ENCODE results near the gene ZNF133.
"Not testable (repeated sequence)": the region's sequence is repeated elsewhere in the genome, so short reads cannot be mapped to it uniquely, and the experiment has no call there.

The ZNF133 gene

GRCh38 chr20:18314786-18315406 is 26.6 kb downstream of the ZNF133 start:
- Histone ChIP-seq H3K4me1 (ENCODE audit: control insufficient read depth, insufficient read depth, low read length) (no peaks in the 10 kb centered on the region), H3K27me3 (ENCODE audit: control insufficient read depth, insufficient read depth, low read length) (no peaks in the 10 kb centered on the region), H3K36me3 (ENCODE audit: control insufficient read depth, insufficient read depth, low read length) (peaks cover 32% of the 10 kb centered on the region), H3K4me3 (ENCODE audit: low read depth, low read length) (no peak overlapping the region), H3K9me3 (ENCODE audit: control insufficient read depth, insufficient read depth, low read depth, low read length) (no peaks in the 10 kb centered on the region), H3K9ac (ENCODE audit: low read length) (no peak overlapping the region), H3K27ac (ENCODE audit: low read depth, low read length) (no peak overlapping the region)

DNA sequence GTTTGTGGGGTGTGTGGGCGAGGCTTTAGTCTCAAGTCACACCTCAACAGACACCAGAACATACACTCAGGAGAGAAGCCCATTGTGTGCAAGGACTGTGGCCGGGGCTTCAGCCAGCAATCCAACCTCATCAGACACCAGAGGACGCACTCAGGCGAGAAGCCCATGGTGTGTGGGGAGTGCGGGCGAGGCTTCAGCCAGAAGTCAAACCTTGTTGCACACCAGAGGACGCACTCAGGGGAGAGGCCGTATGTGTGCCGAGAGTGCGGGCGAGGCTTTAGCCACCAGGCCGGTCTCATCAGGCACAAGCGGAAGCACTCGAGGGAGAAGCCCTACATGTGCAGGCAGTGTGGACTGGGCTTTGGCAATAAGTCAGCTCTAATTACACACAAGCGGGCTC is 27.8 kb downstream of the ZNF133 start:
- Histone ChIP-seq H3K9me3 (ENCODE audit: control insufficient read depth, insufficient read depth, low read depth, low read length) (no peaks in the 10 kb centered on the region), H3K27ac (ENCODE audit: low read depth, low read length) (no peak overlapping the region), H3K9ac (ENCODE audit: low read length) (no peak overlapping the region), H3K27me3 (ENCODE audit: control insufficient read depth, insufficient read depth, low read length) (no peaks in the 10 kb centered on the region), H3K4me3 (ENCODE audit: low read depth, low read length) (no peak overlapping the region), H3K4me1 (ENCODE audit: control insufficient read depth, insufficient read depth, low read length) (no peaks in the 10 kb centered on the region), H3K36me3 (ENCODE audit: control insufficient read depth, insufficient read depth, low read length) (peaks cover 32% of the 10 kb centered on the region)

GRCh38 chr20:18321316-18321715 is 33.0 kb downstream of the ZNF133 start:
- no peak overlapping the region for H3K27ac ChIP-seq (ENCODE audit: low read depth, low read length)
- H3K27me3 ChIP-seq (ENCODE audit: control insufficient read depth, insufficient read depth, low read length) = no peaks in the 10 kb centered on the region
- peaks cover 11% of the 10 kb centered on the region for H3K36me3 ChIP-seq (ENCODE audit: control insufficient read depth, insufficient read depth, low read length)
- H3K4me3 ChIP-seq (ENCODE audit: low read depth, low read length) = no peak overlapping the region
- peaks cover 28% of the 10 kb centered on the region for H3K4me1 ChIP-seq (ENCODE audit: control insufficient read depth, insufficient read depth, low read length)
- H3K9me3 ChIP-seq (ENCODE audit: control insufficient read depth, insufficient read depth, low read depth, low read length) = no peaks in the 10 kb centered on the region
- no peak overlapping the region for H3K9ac ChIP-seq (ENCODE audit: low read length)

GRCh38 chr20:18321976-18322950 is 33.9 kb downstream of the ZNF133 start:
- no peak overlapping the region for H3K9ac ChIP-seq (ENCODE audit: low read length)
- H3K27ac ChIP-seq (ENCODE audit: low read depth, low read length) = no peak overlapping the region
- no peak overlapping the region for H3K4me3 ChIP-seq (ENCODE audit: low read depth, low read length)
- 0 out of 2 replicates have a peak, but pooled peaks cover 3% of the 10 kb centered on the region for H3K36me3 ChIP-seq (ENCODE audit: control insufficient read depth, insufficient read depth, low read length)
- peaks cover 28% of the 10 kb centered on the region for H3K4me1 ChIP-seq (ENCODE audit: control insufficient read depth, insufficient read depth, low read length)
- peaks cover 3% of the 10 kb centered on the region for H3K9me3 ChIP-seq (ENCODE audit: control insufficient read depth, insufficient read depth, low read depth, low read length)
- H3K27me3 ChIP-seq (ENCODE audit: control insufficient read depth, insufficient read depth, low read length) = no peaks in the 10 kb centered on the region

DNA sequence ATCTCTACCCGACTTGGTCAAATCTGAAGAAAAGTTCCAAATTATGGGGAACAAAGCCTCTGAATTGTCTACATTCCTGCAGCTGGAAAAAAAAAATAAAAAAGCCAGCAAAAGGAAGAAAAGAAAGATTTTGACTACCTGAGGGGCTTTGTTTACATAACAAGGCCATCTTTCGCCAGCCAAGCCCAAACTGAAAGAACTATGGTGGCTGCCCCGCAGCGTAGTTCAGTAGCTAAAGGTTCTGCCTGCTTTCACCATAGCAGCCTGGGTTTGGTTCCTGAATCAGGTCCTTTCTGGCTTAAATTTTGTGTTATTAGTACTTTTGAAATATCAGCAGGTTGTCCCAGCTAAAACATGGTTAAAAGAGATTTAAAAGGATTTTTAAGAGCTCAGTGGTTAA is 35.4 kb downstream of the ZNF133 start:
- Histone ChIP-seq H3K9ac (ENCODE audit: low read length) (no peak overlapping the region), H3K4me3 (ENCODE audit: low read depth, low read length) (peak overlapping the region; percentile 16; the same call in 1 of the 2 replicates), H3K4me1 (ENCODE audit: control insufficient read depth, insufficient read depth, low read length) (peaks cover 28% of the 10 kb centered on the region), H3K9me3 (ENCODE audit: control insufficient read depth, insufficient read depth, low read depth, low read length) (peaks cover 11% of the 10 kb centered on the region), H3K27me3 (ENCODE audit: control insufficient read depth, insufficient read depth, low read length) (no peaks in the 10 kb centered on the region), H3K27ac (ENCODE audit: low read depth, low read length) (peak overlapping the region; percentile 95), H3K36me3 (ENCODE audit: control insufficient read depth, insufficient read depth, low read length) (no peaks in the 10 kb centered on the region)

DNA sequence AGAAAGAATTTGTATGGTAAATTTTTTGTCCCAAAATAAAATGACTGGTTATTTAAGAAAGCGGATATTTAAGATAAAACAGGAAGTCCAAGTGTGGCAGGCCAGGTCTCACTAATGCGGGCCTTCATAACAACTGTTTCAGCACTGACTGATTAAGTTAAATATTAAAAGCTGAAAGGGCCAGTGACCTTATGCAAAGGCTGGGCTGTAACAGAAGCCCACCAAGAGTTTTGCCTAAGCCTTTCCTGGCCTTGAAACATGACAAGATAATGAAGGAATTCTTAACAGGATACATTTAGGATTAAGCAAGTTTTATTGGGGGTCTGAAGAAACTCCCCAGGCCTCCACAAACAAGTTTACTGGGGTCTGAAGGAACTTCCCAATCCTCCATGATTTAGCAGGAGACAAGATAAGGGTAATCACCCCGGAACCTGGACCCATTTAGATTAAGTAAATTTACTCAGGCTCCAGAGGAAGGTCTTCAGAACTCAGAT is 36.3 kb downstream of the ZNF133 start:
- H3K36me3 ChIP-seq (ENCODE audit: control insufficient read depth, insufficient read depth, low read length) = no peaks in the 10 kb centered on the region
- peak overlapping the region; percentile 95; the same call in 1 of the 2 replicates for H3K27ac ChIP-seq (ENCODE audit: low read depth, low read length)
- no peaks in the 10 kb centered on the region for H3K27me3 ChIP-seq (ENCODE audit: control insufficient read depth, insufficient read depth, low read length)
- peaks cover 14% of the 10 kb centered on the region for H3K9me3 ChIP-seq (ENCODE audit: control insufficient read depth, insufficient read depth, low read depth, low read length)
- H3K4me3 ChIP-seq (ENCODE audit: low read depth, low read length) = no peak overlapping the region
- H3K9ac ChIP-seq (ENCODE audit: low read length) = no peak overlapping the region
- peaks cover 28% of the 10 kb centered on the region for H3K4me1 ChIP-seq (ENCODE audit: control insufficient read depth, insufficient read depth, low read length)

DNA sequence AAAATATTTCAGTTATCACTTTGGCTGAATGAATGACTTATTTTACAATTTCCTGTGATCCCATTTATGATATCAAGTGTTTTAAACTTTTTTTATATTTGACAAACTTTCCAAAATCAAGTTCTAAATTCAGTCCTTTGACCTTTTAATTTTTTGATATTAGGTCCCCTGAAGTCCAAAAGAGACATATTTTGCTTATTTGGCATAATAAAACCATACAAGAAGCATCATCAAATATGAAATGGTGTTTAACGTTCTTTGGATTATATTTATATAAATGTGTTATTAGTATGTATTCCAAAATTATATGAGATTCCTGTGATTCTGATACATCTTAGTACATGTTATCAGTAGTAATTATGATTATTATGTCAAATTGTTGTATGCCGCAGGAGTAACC is 38.7 kb downstream of the ZNF133 start:
- Histone ChIP-seq H3K27me3 (ENCODE audit: control insufficient read depth, insufficient read depth, low read length) (no peaks in the 10 kb centered on the region), H3K9me3 (ENCODE audit: control insufficient read depth, insufficient read depth, low read depth, low read length) (peaks cover 27% of the 10 kb centered on the region), H3K9ac (ENCODE audit: low read length) (no peak overlapping the region), H3K27ac (ENCODE audit: low read depth, low read length) (no peak overlapping the region), H3K36me3 (ENCODE audit: control insufficient read depth, insufficient read depth, low read length) (no peaks in the 10 kb centered on the region), H3K4me1 (ENCODE audit: control insufficient read depth, insufficient read depth, low read length) (peaks cover 28% of the 10 kb centered on the region), H3K4me3 (ENCODE audit: low read depth, low read length) (no peak overlapping the region)

GRCh38 chr20:18331694-18332093 is 43.4 kb downstream of the ZNF133 start:
- Histone ChIP-seq H3K4me1 (ENCODE audit: control insufficient read depth, insufficient read depth, low read length) (no peaks in the 10 kb centered on the region), H3K27ac (ENCODE audit: low read depth, low read length) (no peak overlapping the region), H3K9me3 (ENCODE audit: control insufficient read depth, insufficient read depth, low read depth, low read length) (peaks cover 41% of the 10 kb centered on the region)

GRCh38 chr20:18349749-18350148 is 61.4 kb downstream of the ZNF133 start:
- not testable (repeated sequence) for H3K27ac ChIP-seq (ENCODE audit: low read depth, low read length); H3K4me3 ChIP-seq (ENCODE audit: low read depth, low read length); H3K9ac ChIP-seq (ENCODE audit: low read length); H3K36me3 ChIP-seq (ENCODE audit: control insufficient read depth, insufficient read depth, low read length); H3K9me3 ChIP-seq (ENCODE audit: control insufficient read depth, insufficient read depth, low read depth, low read length); H3K4me1 ChIP-seq (ENCODE audit: control insufficient read depth, insufficient read depth, low read length); H3K27me3 ChIP-seq (ENCODE audit: control insufficient read depth, insufficient read depth, low read length)

More at GRCh38 chr20:18331694-18332093, 43.4 kb downstream of the ZNF133 start:
- H3K36me3 ChIP-seq (ENCODE audit: control insufficient read depth, insufficient read depth, low read length) = no peaks in the 10 kb centered on the region
- no peaks in the 10 kb centered on the region for H3K27me3 ChIP-seq (ENCODE audit: control insufficient read depth, insufficient read depth, low read length)
- H3K4me3 ChIP-seq (ENCODE audit: low read depth, low read length) = no peak overlapping the region
- H3K9ac ChIP-seq (ENCODE audit: low read length) = no peak overlapping the region

GRCh38 chr20:18359854-18360253 is 71.5 kb downstream of the ZNF133 start:
- no peak overlapping the region for H3K9ac ChIP-seq (ENCODE audit: low read length)
- H3K4me1 ChIP-seq (ENCODE audit: control insufficient read depth, insufficient read depth, low read length) = no peaks in the 10 kb centered on the region
- H3K27ac ChIP-seq (ENCODE audit: low read depth, low read length) = no peak overlapping the region
- no peak overlapping the region for H3K4me3 ChIP-seq (ENCODE audit: low read depth, low read length)
- H3K27me3 ChIP-seq (ENCODE audit: control insufficient read depth, insufficient read depth, low read length) = no peaks in the 10 kb centered on the region
- H3K9me3 ChIP-seq (ENCODE audit: control insufficient read depth, insufficient read depth, low read depth, low read length) = no peaks in the 10 kb centered on the region; the same call in 1 of the 2 replicates
- H3K36me3 ChIP-seq (ENCODE audit: control insufficient read depth, insufficient read depth, low read length) = no peaks in the 10 kb centered on the region

GRCh38 chr20:18360635-18361034 is 72.3 kb downstream of the ZNF133 start:
- Histone ChIP-seq H3K9me3 (ENCODE audit: control insufficient read depth, insufficient read depth, low read depth, low read length) (no peaks in the 10 kb centered on the region; the same call in 1 of the 2 replicates), H3K4me1 (ENCODE audit: control insufficient read depth, insufficient read depth, low read length) (no peaks in the 10 kb centered on the region), H3K27ac (ENCODE audit: low read depth, low read length) (no peak overlapping the region), H3K27me3 (ENCODE audit: control insufficient read depth, insufficient read depth, low read length) (no peaks in the 10 kb centered on the region), H3K4me3 (ENCODE audit: low read depth, low read length) (no peak overlapping the region), H3K9ac (ENCODE audit: low read length) (no peak overlapping the region), H3K36me3 (ENCODE audit: control insufficient read depth, insufficient read depth, low read length) (no peaks in the 10 kb centered on the region)

All from HUES6 (cell line).